ENCODE results near the gene UCK2. TPM values are rescaled to one million over a fixed set of nuclear protein-coding genes. Genes with fewer than 3 reads are reported as not detected.

Gene UCK2
- total RNA-seq, 1 experiment from 2014 or later: 59.9 TPM

GRCh38 chr1:165883056-165883455 is 55.6 kb downstream of the UCK2 start:
- DNase-seq: peak; percentile 14 to 69
- Histone ChIP-seq H3F3A (ENCODE audit: insufficient read depth, low read depth) (peaks cover 8% of the 10 kb centered on the region; the same call in 1 of the 2 replicates), H3K4me2 (no peak overlapping the region), H3K36me3 (ENCODE audit: low read depth) (no peaks in the 10 kb centered on the region), H3K9me2 (ENCODE audit: insufficient read depth) (no peaks in the 10 kb centered on the region), H3K4me1 (replicated peaks; ENCODE audit: insufficient read depth) (peaks cover 25% of the 10 kb centered on the region), H3K79me2 (ENCODE audit: low read depth) (peaks cover 99% of the 10 kb centered on the region), H3K9me3 (ENCODE audit: insufficient read depth, low read depth) (no peaks in the 10 kb centered on the region), H4K20me1 (ENCODE audit: insufficient read depth) (peaks cover 60% of the 10 kb centered on the region), H2AFZ (no peak overlapping the region), H3K27ac (no peak overlapping the region), H3K27me3 (ENCODE audit: insufficient read depth, low read depth) (no peaks in the 10 kb centered on the region), H3K4me3 (no peak overlapping the region)
- ChIA-PET CTCF (no interaction called here), POLR2A (ENCODE audit: unreplicated experiment) (interaction anchor here (0.6 kb wide), 2 partner anchors 112 to 114 kb away, joined by 3 to 27 read pairs; partner anchors contain the start of gene TMCO1)
- TF ChIP-seq EZH2 (IDR thresholded peaks at IDR 0.05; ENCODE audit: low read depth): no peak
- TF ChIP-seq CTCF (conservative IDR thresholded peaks at IDR 0.05): no peak
- BruUV-seq (replicated peaks): no TSS peak
- intact Hi-C loops (cut with micrococcal nuclease; ENCODE audit: unreplicated experiment): loop anchor here (2.0 kb wide), 1 partner anchor 114 kb away; the partner anchor contains the start of gene TMCO1

GRCh38 chr1:165884009-165884689 is 56.7 kb downstream of the UCK2 start:
- Histone ChIP-seq H2AFZ (no peak overlapping the region), H3K36me3 (ENCODE audit: low read depth) (no peaks in the 10 kb centered on the region), H3K4me3 (no peak overlapping the region), H4K20me1 (ENCODE audit: insufficient read depth) (peaks cover 57% of the 10 kb centered on the region), H3K4me2 (no peak overlapping the region), H3K79me2 (ENCODE audit: low read depth) (peaks cover 99% of the 10 kb centered on the region), H3K27me3 (ENCODE audit: insufficient read depth, low read depth) (no peaks in the 10 kb centered on the region), H3K27ac (0 out of 2 replicates have a peak overlapping the region, but pooled peaks have one; percentile 9), H3F3A (ENCODE audit: insufficient read depth, low read depth) (peaks cover 8% of the 10 kb centered on the region; the same call in 1 of the 2 replicates), H3K9me2 (ENCODE audit: insufficient read depth) (no peaks in the 10 kb centered on the region), H3K4me1 (replicated peaks; ENCODE audit: insufficient read depth) (peaks cover 28% of the 10 kb centered on the region), H3K9me3 (ENCODE audit: insufficient read depth, low read depth) (no peaks in the 10 kb centered on the region)
- POLR2A ChIA-PET (ENCODE audit: unreplicated experiment): interaction anchor here (0.6 kb wide), 1 partner anchor 1346 kb away, joined by 5 read pairs; no protein-coding TSS in a partner anchor
- TF ChIP-seq CTCF (conservative IDR thresholded peaks at IDR 0.05) (no peak), EZH2 (IDR thresholded peaks at IDR 0.05; ENCODE audit: low read depth) (no peak)
- intact Hi-C loops (cut with micrococcal nuclease; ENCODE audit: unreplicated experiment): no loop called here
- no TSS peak for BruUV-seq (replicated peaks)
- CTCF ChIA-PET: interaction anchor here (0.6 kb wide), 1 partner anchor 112 kb away, joined by 3 read pairs; no protein-coding TSS in a partner anchor
- DNase-seq: no peak

- intact Hi-C loops (cut with micrococcal nuclease; ENCODE audit: unreplicated experiment): loop anchor here (5.0 kb wide), 1 partner anchor 57 kb away; the partner anchor contains the start of gene UCK2
These were observed 57.4 kb downstream of the UCK2 start for GRCh38 chr1:165884690-165885304.

More at GRCh38 chr1:165884690-165885304, 57.4 kb downstream of the UCK2 start:
- H3K79me2 ChIP-seq (ENCODE audit: low read depth): peaks cover 99% of the 10 kb centered on the region
- TF ChIP-seq EZH2 (IDR thresholded peaks at IDR 0.05; ENCODE audit: low read depth) (no peak), CTCF (conservative IDR thresholded peaks at IDR 0.05) (no peak)
- no peaks in the 10 kb centered on the region for H3K9me3 ChIP-seq (ENCODE audit: insufficient read depth, low read depth)
- CTCF ChIA-PET: no interaction called here
- DNase-seq: no peak
- H2AFZ ChIP-seq: no peak overlapping the region
- H3K9me2 ChIP-seq (ENCODE audit: insufficient read depth): no peaks in the 10 kb centered on the region
- no TSS peak for BruUV-seq (replicated peaks)
- H3F3A ChIP-seq (ENCODE audit: insufficient read depth, low read depth): peaks cover 8% of the 10 kb centered on the region; the same call in 1 of the 2 replicates
- H4K20me1 ChIP-seq (ENCODE audit: insufficient read depth): peaks cover 60% of the 10 kb centered on the region
- H3K4me2 ChIP-seq: no peak overlapping the region
- H3K4me3 ChIP-seq: no peak overlapping the region
- H3K36me3 ChIP-seq (ENCODE audit: low read depth): no peaks in the 10 kb centered on the region
- POLR2A ChIA-PET (ENCODE audit: unreplicated experiment): no interaction called here
- peaks cover 28% of the 10 kb centered on the region for H3K4me1 ChIP-seq (replicated peaks; ENCODE audit: insufficient read depth)
- H3K27ac ChIP-seq: 0 out of 2 replicates have a peak overlapping the region, but pooled peaks have one; percentile 9
- H3K27me3 ChIP-seq (ENCODE audit: insufficient read depth, low read depth): no peaks in the 10 kb centered on the region

Data from PC-9 (cell line).